HT-29 (cell line): Measurements from ENCODE around the gene PRDM2. TPM values are rescaled to one million over a fixed set of nuclear protein-coding genes. Genes with fewer than 3 reads are reported as not detected.

ENCODE experiments used
- DNase-seq: peaks from one replicate; pipeline ENCODE4 v3.0.0-alpha.2; 2015; ENCODE audit warnings: low spot score
- total RNA-seq: library from RNA; depleted of rRNA; stranded (reverse); fragments of >200 nt; shearing (Covaris generic); gene quantifications from 2 replicates; pipeline ENCODE4 v1.2.3, GENCODE V29; 2014

PRDM2 gene
- total RNA-seq, 1 experiment from 2014 or later = 8.5 TPM

DNA sequence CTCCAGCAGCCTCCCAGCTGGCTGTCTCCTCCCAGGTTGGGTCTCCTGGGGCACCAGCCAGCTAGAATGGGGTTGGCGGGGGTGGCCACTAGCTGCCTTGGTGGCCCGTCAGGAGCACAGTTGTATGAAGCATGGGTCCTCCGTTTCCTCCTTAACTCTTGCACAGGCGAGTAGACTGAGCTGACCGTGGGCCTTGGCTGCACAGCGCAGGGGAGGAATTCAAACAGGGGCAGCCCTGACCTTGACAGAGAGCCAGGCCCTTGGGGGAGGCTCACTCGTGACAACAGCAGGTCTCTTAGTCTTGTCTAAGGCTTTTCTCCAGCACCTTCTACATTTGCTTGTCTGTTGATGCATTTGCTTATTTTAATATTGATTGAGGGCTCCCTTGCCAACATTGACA, 114.1 kb downstream of the PRDM2 start:
- no peak for DNase-seq

DNA sequence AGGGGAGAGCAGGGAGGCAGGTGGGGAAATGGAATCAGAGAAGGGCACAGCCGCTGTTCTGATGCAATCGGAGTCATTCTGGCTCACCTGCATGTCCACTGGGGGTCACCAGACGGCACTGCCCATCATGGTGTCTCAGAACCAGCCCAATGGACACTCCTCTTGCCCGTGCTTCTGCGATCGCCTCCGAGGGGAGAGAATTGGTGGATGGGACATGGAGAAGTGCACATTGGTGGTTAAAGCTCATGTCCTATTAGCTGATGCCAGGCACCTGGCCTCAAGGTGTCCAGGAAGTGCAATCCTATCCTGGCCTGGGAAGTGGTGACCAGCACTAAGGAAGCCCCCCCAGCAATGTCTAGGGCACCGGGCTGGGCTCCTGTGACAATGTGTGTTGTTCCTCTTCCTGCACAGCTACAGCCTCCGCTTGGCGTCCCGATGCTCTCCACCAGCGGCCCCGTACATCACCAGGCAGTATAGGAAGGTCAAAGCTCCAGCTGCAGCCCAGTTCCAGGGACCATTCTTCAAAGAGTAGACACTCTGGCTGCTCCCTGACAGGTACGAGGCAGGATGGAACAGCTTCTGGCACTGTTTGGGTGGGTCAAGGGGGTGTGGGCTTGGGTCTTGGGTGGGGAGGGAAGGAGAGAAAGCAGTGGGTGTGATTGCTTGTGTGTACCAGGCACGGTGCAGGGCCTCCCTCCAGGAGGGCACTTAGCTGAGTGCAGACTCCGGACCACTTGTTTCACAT, 116.2 kb downstream of the PRDM2 start:
- DNase-seq = no peak

DNA sequence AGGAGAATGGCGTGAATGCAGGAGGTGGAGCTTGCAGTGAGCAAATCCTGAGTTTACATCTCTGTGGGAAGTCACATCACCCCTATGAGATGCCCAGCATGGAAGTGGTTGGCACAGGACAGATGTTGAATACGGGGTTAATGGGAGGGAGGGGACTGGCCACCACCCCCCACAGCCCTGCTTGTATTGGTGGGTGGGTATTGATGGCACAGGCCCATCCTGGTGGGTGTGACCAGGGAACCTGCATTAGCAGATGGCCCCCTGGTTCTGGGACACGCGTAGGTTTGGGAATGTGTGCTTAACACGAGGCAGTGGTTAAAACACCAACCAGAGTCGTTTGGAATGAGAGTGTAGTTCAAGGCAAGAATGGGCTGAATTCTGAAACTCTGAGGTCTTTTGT, 117.9 kb downstream of the PRDM2 start:
- no peak for DNase-seq

DNA sequence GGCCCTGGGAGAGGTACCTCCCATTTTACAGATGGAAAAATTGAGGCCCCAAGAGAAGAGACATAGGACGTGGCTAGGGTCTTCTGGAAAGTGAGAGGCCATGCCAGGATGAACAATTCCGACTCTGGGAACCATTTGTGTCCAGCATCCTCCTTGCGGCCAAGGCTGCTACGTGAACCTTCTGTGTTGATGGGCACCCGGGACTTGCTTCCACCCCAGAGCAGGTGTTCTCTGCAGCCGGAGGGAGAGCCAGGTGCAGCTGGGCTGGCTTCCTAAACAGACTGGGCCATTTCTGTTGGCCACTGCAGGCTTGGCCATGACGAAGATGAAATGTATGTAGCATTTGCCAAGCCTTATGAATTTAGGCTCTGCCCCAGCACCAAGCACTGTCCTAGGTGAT, 118.9 kb downstream of the PRDM2 start:
- no peak for DNase-seq

DNA sequence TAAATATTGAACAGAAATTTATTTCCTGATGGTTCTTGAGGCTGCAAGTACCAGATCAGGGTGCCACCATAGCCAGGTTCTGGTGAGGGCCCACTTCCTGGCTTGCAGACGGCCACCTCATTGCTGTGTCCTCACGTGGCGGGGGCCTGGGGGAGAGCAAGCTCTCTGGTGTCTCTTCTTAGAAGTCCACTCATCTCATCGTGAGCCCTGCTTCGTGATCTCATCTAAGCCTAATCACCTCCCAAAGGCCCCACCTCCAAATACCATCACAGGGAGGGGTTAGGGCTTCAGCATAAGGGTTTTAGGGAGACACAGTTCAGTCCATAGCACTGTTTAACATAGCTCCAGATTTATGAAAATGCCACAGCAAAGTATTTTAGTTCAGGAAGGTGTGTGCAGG, 119.7 kb downstream of the PRDM2 start:
- DNase-seq = no peak

DNA sequence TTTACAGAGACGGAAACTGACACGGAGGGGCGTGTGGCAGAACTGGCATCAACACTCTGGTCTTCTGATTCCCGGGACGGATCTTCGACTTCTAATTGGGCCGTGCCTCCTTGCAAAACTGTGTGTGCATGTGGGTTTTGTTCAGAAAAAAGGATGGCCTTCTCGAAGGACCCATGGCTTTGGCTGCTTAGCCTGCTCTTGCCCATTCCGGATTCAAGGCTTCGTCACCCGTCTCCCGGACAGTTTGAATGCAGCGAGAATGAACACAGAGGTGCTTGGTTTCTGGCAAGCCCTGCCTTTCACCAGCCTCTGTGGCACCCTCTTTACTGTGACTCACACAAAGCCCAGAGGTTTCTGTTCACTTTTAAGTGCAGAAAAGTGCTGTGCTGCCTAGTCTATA, 120.1 kb downstream of the PRDM2 start:
- no peak for DNase-seq

DNA sequence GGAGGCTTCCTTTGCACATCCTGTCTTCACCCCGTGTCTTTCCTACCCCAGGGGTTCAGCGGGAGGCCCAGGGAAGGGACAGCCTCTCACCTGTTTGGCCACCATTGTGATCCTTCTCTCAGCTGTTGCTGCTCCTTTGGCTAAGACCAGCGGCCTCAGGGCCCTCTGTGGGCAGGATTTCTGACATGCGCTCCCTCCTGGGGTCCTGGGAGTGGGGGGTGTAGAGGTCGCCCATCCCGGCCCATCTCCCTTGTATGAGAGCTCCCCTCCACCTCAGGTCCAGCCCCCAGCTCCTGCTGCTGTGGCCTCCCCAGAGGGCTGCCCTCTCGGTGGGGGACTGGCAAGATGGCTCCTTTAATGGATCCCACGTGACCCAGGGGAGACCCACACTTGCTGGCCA, 120.5 kb downstream of the PRDM2 start:
- DNase-seq = no peak

DNA sequence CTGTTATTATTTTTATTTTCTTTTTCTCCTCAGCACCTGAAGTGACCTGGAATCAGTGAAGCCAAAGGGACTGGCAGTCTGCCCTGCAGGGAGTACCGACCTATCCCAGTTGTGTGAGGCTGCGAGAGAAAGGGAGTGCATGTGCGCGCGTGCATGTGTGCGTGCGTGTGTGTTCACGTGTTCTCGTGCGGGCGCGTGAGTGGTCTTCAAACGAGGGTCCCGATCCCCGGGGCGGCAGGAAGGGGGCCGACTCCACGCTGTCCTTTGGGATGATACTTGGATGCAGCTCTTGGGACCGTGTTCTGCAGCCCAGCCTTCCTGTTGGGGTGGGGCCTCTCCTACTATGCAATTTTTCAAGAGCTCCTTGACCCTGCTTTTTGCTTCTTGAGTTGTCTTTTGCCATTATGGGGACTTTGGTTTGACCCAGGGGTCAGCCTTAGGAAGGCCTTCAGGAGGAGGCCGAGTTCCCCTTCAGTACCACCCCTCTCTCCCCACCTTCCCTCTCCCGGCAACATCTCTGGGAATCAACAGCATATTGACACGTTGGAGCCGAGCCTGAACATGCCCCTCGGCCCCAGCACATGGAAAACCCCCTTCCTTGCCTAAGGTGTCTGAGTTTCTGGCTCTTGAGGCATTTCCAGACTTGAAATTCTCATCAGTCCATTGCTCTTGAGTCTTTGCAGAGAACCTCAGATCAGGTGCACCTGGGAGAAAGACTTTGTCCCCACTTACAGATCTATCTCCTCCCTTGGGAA, 123.3 kb downstream of the PRDM2 start:
- no peak for DNase-seq

DNA sequence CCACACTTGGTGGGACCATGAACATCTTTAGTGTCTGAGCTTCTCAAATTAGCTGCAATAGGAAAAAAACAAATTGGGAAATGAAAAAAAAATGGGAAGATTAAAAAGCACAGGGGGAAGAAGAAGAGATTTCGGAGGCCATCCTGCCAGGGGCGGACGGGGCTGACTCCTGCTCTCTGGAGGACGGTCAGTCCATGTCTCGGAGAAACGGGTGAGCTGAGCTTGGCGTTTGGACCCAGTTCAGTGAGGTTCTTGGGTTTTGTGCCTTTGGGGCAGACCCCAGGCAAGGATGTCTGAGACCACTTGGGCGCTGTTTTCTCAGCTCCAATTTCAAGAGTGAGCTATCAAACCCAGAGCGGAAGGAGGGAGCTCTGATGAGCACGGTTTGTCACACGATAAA, 123.9 kb downstream of the PRDM2 start:
- no peak for DNase-seq

DNA sequence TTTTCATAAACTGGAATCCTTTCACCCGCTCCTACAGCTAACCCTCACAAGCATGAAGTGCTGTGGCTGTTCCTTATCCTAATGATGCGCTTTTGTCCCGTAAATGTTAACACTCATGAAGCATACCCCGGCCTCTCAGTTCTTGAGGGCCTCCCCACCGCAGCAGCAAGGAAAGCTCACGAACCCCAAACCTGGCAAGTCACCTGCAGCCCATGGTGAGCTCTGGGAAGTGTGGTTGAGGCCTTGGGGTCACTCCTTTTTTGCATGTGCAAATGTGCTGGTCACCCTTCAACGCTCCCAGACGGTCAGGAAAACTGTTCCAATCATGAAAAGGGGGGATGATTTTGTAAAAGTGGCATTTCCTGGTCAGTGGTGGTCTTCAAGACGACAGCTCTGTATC, 124.6 kb downstream of the PRDM2 start:
- DNase-seq = no peak

DNA sequence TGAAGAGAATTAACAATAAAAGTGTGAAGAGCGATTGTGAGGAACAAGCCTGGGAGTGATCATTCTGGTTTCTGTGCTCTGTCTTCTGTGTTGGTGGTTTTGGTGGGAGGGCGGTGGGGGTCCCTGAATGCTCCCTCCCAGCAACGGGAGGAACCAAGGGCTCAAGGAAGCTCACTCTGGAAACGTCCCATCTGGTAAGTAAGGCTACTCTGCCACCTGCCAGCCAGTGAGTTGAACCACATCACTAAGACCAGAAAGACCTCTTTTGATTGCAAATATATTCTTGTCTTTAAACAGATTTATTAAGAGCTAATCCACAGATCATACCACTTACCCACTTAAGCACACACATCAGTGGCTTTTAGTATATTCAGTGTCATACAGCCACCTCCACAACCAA, 125.0 kb downstream of the PRDM2 start:
- DNase-seq = no peak

DNA sequence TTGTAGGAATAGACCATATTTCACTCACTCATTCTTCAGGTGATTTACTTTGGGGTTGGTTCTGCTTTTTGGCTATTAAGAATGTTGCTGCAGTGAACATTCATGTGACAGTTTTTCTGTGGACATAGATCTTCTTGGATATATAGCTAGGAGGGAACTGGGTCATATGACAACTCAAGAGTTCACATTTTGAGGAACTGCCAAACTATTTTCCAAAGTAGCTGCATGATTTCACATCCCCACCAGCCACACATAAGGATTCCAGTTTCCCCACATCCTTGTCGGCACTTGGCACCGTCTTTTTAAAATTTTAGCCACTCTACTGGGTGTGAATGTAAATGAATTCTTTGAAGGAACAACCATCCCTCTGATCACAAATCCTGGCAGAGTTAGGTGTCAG, 126.0 kb downstream of the PRDM2 start:
- DNase-seq = no peak

DNA sequence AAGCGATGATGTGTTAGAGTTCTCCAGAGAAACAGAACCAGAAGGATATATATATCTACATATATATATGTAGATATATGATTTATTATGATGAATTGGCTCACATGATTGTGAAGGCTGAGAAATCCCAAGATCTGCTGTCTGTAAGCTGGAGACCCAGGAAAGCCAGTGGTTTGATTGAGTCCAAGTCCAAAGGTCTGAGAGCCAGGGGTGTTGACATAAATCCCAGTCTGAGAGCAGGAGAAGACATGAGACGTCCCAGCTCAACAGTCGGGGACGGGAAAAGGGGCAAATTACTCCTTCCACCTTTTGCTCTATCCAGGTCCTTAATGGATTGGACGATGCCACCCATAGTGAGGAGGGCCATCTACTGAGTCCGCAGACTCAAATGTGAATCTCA, 126.6 kb downstream of the PRDM2 start:
- no peak for DNase-seq

DNA sequence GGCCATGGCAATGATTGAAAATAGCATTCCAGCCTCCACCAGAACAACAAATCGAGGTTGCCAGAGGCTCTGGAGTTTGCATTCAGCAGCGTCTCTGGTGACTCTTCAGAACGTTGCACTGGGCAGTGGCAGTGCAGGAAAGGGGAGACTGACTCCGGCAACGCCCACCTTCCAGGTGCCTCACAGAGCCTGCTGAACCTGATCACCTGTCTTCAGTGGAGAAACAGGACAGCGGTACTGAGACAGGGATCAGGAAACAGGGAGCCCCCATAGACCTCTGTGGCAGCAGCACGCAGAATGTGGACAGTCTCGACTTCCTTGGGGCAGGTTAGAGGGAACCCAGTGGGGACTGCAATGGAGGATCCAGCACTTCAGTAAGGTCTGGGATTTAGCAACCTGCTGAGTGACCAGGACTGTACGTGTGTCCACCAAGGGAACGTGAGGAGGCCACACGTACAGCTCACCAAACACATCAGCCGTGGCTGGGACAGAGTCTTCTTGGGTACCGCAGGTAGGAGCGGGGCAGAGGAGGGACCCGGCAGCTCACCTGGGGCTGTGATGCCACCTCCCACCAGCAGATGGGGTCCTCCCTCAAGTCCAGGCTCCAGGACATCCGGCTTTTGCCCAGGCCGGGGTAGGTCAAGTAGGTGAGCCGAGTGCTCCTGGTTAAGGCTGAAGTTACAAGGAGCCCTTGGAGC, 128.6 kb downstream of the PRDM2 start:
- DNase-seq = peak; percentile 61

DNA sequence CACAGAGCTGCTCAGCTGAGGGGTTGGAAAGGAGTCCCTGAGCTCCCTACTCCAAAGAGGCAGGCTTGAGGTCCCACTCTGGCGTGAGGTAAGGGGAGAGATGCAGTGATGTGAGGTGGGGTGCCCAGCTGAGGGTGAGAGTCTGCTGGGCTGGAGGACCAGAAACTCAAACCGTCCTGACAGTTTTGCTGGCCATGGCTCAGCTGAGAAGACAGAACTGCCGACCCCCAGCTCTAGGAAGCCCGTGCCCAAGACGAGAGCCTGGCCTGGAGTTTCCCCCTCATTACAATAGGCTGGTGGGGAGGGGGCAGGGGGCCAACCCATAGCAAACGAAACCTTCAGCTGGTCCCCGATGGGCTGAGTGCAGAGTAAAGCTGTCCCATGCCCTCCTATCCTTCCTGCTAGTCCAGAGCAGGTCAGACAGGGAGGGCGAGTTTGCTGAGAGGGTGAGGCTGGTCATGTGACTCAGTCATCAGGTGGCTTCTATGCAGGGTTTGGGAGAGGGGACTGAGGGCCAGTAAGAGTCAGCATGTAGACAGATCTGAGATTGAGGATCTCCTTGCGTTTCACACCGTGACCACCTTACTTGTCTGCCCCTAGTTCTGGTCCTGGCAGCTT, 129.3 kb downstream of the PRDM2 start:
- DNase-seq = peak; percentile 10

DNA sequence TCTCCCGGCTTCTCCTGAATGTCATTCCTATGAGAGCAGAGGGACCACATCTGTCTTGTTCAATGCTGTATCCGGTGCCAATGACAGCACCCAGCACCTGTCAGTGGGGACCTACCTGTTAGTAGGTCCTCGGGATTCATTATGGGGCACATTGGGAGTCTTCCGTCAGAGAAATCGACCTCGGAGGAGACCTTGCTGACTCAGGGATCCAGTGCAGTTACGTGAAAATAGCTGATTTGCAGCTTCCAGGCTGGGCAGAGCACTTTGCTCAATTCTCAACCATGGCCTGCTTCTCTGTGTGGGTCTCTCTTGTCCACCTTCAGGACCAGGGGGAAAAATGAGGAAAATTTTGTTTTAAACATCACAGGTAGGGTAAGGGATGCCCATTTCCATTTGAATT, 130.2 kb downstream of the PRDM2 start:
- DNase-seq = no peak

DNA sequence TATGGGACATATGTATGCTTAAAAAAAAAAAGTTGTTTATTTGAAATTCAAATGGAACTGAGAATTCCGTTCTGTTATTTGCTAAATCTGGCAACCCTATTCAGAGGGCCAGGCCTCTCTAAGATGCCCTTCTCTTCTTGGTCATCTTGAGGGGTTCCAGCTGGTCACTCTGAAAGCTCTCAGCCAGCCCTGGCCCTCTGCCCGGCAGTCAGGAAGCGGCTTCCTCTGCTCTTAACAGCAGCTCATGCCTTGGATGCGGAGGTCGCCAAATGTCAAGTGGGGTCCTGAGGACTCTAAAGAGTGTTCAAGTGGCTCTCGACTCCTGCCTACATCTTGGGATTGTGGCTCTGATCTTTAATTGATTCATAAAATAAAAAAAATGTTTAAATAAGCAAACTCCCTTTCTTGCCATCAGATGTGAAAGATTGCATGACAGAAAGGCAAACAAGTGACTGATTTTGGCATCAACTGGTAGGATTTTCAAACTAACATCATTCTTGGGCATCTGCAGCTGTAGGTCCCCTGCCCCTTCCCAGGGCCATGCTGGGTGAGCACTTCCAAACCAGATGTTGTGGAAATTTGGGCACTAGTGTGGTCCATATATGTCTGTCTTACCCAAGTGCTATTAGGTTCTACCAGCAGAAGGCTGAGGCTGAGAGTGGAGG, 130.8 kb downstream of the PRDM2 start:
- no peak for DNase-seq

DNA sequence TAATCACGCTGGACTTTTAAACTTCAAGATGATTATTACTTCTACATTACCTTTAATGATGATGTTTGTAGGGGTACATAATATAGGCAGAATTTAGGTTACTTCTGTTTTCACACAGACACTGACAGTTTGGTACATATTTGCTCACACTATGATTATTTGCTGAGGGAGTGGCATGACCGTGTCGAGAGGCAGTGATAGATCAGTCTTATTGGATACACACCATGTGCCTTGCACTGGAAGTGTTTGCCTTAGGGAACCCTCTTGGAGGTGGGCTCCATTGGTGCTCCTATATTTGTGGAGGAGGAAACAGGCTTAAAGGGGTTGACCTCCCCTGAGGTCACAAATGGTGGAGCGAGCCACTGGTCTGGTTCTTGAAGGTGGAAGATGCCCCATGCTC, 132.1 kb downstream of the PRDM2 start:
- no peak for DNase-seq

DNA sequence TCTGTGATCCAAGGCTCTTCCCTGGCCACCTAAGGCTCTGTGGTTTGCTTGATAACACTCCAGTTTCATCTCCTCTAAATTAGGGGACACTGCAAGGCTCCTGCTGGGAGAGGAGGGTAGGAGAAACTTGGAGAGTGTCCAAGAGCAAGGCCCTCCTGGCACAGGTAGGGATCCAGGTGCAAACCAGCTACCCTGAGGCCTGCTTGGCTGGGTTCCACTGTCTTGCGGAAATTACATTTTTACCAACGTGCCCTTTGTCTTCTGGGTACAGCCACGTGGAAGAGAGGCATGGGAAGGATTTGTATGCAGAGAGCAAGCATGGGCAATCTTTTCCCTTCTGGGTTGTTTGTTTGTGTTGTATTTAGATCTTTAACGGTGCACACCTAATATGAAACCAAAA, 132.5 kb downstream of the PRDM2 start:
- DNase-seq = no peak

DNA sequence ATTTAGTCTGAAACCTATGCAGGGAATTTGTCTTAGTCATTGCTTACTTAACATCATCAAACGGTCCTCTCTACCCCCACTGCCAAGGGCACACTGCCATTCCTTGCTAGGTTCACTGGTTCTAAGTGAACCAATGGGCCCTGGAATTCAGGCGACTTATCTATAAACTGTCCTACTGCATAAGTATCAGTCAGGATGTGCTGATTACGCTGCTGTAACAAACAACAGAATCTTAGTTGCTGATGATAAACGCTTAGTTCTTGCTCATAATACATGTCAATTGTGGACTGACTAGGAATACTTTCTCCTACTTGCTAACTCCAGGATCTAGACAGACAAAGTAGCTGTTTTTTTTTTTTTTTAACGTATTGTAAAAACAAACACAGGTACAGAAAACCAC, 136.1 kb downstream of the PRDM2 start:
- DNase-seq = no peak

DNA sequence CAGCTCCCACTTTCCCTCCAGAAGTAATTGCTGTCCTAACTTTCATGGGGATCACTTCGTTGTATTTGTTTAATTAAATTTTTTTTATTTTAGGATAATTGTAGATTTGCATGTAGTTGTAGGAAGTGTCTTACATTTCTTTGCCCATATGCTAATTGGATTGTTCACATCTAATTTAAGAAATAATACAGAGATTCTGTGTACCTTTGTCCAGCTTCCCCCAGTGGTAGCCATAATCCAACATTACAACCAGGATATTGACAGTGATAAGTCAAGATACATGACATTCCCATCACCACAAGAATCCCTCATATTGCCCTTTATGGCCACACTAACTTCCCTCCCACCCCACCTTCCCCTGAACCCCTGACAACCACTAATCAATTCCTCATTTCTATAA, 136.6 kb downstream of the PRDM2 start:
- DNase-seq = no peak

DNA sequence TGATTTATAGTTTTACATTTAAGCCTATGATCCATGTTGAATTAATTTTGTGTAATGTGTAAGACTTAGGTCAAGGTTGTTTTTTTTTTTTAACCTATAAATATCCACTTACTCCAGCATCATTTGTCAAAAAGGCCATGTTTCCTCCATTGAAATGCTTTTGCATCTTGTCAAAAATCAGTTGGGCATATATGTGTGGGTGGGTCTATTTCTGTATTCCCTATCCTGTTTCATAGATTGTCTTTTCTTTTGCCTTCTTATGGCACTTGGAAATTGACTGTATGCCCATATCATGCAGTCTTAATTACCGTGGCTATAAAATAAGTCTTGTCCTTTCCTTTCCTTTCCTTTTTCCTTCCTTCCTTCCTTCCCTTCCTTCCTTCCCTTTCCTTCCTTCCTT, 138.2 kb downstream of the PRDM2 start:
- DNase-seq = no peak
